ENCODE results near the gene PTPRG.

DNA sequence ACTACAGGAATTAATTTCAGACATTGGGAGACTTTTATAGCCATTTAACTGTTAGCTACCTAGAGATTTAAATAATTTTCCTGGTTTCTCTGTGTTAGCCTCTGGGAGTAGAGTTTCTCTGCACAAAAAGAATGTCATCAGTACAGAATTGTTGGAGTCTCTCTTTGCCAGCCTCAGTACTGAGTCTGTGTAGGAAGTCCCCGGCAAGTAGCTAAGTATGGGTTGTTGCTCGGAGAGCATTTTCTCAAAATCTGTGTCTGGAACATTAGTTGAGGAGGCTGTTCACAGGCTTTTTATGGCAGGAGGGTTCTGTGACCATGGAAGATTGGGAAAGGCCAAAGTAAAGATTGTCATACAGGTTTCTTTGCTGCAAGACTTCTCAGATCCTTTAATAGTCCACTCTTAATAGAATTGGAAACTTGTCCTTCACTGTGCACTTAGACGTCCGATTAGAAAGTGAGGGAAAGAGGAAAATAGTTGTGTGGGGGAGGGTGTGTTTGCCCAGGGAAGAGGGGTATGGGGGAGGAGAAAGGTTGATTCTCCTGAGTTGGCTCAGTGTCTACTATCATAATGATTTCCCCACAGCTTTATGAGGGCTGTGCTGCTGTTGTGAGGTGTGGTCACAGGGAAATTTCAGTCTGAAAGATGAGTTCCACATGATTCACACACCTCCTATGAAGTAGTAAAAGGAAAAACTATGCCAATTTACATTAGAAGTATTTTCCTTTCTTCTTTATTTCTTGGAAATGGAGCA is 207.1 kb downstream of the PTPRG start:
- TF ChIP-seq EZH2 (IDR thresholded peaks at IDR 0.05; ENCODE audit: borderline replicate concordance, low read depth, low read length, severe bottlenecking) (no peak), POLR2A (IDR thresholded peaks at IDR 0.05; ENCODE audit: low read depth, low read length) (no peak), FOS (IDR thresholded peaks at IDR 0.05; ENCODE audit: borderline replicate concordance, insufficient read depth, low read length) (no peak), JUN (IDR thresholded peaks at IDR 0.05; ENCODE audit: borderline replicate concordance, insufficient read depth, insufficient read length, low read depth) (no peak), MYC (IDR thresholded peaks at IDR 0.05; ENCODE audit: low read depth, low read length) (no peak), POLR2AphosphoS5 (IDR thresholded peaks at IDR 0.05; ENCODE audit: insufficient read depth, low read depth, low read length) (no peak)
- TF ChIP-seq, protein P1, sequence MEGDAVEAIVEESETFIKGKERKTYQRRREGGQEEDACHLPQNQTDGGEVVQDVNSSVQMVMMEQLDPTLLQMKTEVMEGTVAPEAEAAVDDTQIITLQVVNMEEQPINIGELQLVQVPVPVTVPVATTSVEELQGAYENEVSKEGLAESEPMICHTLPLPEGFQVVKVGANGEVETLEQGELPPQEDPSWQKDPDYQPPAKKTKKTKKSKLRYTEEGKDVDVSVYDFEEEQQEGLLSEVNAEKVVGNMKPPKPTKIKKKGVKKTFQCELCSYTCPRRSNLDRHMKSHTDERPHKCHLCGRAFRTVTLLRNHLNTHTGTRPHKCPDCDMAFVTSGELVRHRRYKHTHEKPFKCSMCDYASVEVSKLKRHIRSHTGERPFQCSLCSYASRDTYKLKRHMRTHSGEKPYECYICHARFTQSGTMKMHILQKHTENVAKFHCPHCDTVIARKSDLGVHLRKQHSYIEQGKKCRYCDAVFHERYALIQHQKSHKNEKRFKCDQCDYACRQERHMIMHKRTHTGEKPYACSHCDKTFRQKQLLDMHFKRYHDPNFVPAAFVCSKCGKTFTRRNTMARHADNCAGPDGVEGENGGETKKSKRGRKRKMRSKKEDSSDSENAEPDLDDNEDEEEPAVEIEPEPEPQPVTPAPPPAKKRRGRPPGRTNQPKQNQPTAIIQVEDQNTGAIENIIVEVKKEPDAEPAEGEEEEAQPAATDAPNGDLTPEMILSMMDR (IDR thresholded peaks at IDR 0.05; ENCODE audit: extremely low read depth in 1 of 2, insufficient read depth in 1 of 2, low read depth in 1 of 2, low read length in 2 of 2), result no peak
- TF ChIP-seq, protein P2, sequence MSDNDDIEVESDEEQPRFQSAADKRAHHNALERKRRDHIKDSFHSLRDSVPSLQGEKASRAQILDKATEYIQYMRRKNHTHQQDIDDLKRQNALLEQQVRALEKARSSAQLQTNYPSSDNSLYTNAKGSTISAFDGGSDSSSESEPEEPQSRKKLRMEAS (IDR thresholded peaks at IDR 0.05; ENCODE audit: insufficient read depth, insufficient read length), result no peak
